A172 (cell line): Measurements from ENCODE around the gene PIGV. TPM values are rescaled to one million over a fixed set of nuclear protein-coding genes. Genes with fewer than 3 reads are reported as not detected.

Experiments used
- DNase-seq: peaks from one replicate; pipeline ENCODE4 v3.0.0-alpha.2; 2015; ENCODE audit warnings: low spot score
- total RNA-seq: library from RNA; depleted of rRNA; stranded (reverse); fragments of >200 nt; shearing (Covaris generic); gene quantifications from 2 replicates; pipeline ENCODE4 v1.2.3, GENCODE V29; 2014; rRNA removed

The PIGV gene
- 8.0 and 8.9 TPM in 2 replicates for total RNA-seq

GRCh38 chr1:26787706-26788514 is at the start of gene PIGV:
Gene PIGV, plus strand, starts transcription at chr1:26787950. Its CDS starts 2,866 bp downstream, at chr1:26790816.
- DNase-seq, result peak; percentile 58

- DNase-seq, result no peak
These were observed 48.3 kb upstream of the PIGV start for GRCh38 chr1:26739329-26739914.

GRCh38 chr1:26740023-26740634 is 47.6 kb upstream of the PIGV start:
- DNase-seq, result no peak

GRCh38 chr1:26740952-26741351 is 46.8 kb upstream of the PIGV start:
- DNase-seq, result no peak

- no peak for DNase-seq
These were observed 44.2 kb upstream of the PIGV start for GRCh38 chr1:26743426-26744059.

GRCh38 chr1:26744075-26744959 is 43.4 kb upstream of the PIGV start:
- peak; percentile 94 for DNase-seq

GRCh38 chr1:26745191-26745590 is 42.6 kb upstream of the PIGV start:
- no peak for DNase-seq

GRCh38 chr1:26747048-26747447 is 40.7 kb upstream of the PIGV start:
- no peak for DNase-seq

- DNase-seq, result no peak
These were observed 39.4 kb upstream of the PIGV start for GRCh38 chr1:26748351-26748750.

GRCh38 chr1:26749458-26749857 is 38.3 kb upstream of the PIGV start:
- no peak for DNase-seq

- no peak for DNase-seq
These were observed 37.3 kb upstream of the PIGV start for GRCh38 chr1:26750428-26750827.

GRCh38 chr1:26752519-26752918 is 35.2 kb upstream of the PIGV start:
- no peak for DNase-seq

GRCh38 chr1:26754086-26754874 is 33.5 kb upstream of the PIGV start:
- no peak for DNase-seq

GRCh38 chr1:26758358-26758757 is 29.4 kb upstream of the PIGV start:
- no peak for DNase-seq

GRCh38 chr1:26759531-26759930 is 28.2 kb upstream of the PIGV start:
- DNase-seq, result no peak

GRCh38 chr1:26761217-26761616 is 26.5 kb upstream of the PIGV start:
- DNase-seq, result no peak

GRCh38 chr1:26767714-26768113 is 20.0 kb upstream of the PIGV start:
- DNase-seq, result no peak

GRCh38 chr1:26768755-26769154 is 19.0 kb upstream of the PIGV start:
- DNase-seq, result peak; percentile 76

GRCh38 chr1:26771285-26771642 is 16.5 kb upstream of the PIGV start:
- DNase-seq, result no peak

GRCh38 chr1:26771643-26772321 is 16.0 kb upstream of the PIGV start:
- DNase-seq, result peak; percentile 97
